CD4-positive, alpha-beta T cell treated with Interleukin-21 for 1 hour (primary cell): Measurements from ENCODE around the gene ROBO1.

Source experiments
- DNase-seq: peaks from one replicate; pipeline ENCODE4 v3.0.0-alpha.2; 2020

The ROBO1 gene

DNA sequence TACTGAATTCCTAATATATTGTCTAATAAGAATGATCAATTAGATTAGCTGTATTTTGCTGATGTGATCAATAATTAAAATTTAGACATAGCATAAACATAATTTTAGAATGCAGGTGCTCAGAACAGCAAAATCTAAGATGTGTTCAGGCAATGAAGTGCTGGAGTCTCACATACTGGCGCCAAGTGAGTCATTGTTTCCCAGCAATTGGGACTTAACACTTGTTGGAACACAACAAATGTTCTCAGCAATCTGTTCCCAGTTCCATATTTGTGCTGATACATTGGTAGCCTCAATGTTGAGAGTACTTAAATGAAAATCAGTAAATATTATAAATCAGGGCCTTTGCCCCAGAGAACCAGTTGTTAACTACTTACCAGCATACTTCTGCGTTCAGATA is 619.0 kb downstream of the ROBO1 start:
- DNase-seq = no peak

DNA sequence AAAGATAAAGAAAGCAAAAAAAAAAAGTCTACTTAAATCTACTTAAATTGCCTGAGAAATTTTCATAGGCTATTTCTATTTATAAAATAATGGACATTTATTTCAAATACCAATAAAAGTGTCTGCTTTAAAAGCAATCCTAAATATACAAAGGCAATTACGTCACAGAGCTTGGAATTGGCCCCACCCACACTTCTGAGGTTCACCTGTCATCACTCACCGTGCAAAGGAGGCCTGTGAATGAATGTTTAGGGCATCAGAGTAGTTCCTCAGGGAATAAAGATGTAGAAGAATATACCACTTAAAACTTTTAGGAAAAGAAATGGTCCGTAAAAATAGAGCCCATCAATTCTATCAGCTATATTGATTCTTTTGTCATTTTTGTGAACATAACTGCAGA is 621.8 kb downstream of the ROBO1 start:
- DNase-seq = no peak

DNA sequence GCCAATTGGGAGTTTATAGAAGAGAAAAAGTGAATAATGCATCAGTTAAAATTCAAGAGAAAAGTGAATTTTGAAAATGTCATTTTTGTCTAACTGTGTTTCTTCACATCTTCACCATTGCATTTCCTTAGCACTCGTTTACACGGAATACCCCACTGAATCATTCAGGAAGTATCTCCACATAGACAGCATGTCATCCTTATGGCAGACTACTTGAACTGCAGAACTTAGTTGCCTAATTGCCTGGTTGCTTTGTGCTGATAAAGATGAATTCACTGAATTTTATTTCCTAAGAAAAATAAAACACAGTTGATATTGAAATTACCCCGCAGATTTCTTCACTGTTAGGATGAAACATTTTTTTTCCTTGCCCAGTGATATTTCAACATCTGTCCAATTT is 627.1 kb downstream of the ROBO1 start:
- DNase-seq = no peak

DNA sequence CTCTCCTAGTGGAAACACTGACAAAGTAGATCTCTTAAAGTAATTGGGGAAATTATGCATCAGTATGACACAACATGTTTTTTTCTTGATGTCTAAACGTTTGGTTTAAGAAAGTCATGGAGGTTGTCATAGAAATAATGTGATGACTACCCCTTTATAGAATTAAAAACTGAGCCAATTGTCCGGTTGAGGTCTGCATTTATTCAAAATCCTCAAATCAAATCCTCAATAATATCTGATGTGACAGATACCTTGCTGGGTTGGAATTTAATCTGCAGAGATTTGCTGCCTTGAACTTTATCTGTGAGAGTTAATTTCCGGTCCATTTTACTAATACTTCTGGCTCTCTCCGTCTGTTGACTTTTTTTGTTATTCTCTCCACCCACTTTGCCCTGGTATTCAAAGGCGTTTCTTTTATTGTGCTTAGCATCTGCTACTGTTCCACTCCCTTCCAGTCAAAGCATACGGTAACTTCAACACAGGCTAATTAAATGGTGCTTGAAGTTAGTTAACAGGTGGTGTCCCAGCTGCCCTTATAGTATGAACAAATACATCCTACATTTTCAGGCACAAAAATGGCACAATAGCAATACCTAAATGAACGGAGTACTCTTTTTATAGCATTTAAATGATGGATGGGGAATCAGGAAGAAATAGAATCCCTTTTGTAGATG is 628.3 kb downstream of the ROBO1 start:
- no peak for DNase-seq

DNA sequence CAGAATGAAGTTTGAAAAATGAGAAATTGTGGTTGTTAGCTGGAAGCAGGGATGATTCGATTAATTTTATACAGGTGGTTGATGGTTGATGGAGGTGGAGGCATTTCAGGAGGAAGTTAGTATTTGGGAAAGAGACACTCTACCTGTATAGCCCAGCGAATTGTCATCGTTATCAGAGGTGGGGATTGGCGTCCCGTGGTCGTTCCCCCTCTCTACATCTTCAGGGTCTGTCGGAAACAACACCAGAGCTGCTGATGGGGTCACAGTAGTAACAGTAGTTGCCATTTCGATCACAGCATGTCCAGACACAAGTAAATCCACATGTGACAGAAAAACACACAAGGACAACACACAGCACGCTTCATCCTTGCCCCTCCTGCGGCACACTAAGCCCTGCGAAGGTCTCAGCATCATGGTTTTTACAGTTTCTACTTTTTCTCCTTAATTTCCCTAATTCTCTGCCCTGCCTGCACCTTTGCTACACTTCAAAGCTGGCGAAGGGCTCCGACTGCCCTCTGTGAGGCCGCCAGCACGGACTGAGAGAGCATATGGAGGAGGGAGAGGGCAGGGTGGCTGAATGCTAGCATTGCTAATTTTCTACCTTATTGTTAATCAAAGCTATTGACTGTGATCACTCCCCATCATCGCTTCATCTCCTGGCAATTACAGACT is 642.3 kb downstream of the ROBO1 start:
- DNase-seq = no peak

DNA sequence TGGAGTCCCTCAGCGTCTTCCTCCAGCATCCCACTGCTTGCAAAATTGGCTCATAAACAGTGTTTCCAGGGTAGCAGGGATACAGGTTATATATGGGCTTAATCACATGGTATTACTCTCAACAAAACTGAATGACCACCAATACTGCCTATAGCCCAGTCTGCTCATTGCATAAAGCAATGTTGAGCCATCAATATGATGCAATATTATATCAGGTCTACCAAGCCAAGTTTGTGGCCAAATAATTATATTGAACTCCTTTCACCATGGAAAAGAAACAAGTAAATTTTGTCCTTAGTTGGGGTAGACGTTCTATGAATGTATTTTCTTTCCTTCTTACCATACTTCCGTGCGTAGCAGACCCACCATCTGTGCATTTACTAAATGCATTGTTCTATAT is 652.3 kb downstream of the ROBO1 start:
- no peak for DNase-seq

DNA sequence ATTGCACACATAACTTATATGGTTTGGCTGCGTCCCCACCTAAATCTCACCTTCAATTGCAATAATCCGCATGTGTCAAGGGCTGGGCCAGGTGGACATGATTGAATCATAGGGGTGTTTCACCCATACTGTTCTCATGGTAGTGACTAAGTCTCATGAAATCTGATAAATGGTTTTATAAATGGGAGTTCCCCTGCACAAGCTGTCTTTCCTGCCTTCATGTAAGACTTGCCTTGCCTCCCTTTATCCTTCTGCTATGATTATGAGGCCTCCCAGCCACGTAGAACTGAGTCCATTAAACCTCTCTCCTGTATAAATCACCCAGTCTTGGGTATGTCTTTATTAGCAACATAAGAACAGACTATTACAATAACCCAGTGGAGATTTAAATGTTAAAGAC is 653.9 kb downstream of the ROBO1 start:
- DNase-seq = no peak

DNA sequence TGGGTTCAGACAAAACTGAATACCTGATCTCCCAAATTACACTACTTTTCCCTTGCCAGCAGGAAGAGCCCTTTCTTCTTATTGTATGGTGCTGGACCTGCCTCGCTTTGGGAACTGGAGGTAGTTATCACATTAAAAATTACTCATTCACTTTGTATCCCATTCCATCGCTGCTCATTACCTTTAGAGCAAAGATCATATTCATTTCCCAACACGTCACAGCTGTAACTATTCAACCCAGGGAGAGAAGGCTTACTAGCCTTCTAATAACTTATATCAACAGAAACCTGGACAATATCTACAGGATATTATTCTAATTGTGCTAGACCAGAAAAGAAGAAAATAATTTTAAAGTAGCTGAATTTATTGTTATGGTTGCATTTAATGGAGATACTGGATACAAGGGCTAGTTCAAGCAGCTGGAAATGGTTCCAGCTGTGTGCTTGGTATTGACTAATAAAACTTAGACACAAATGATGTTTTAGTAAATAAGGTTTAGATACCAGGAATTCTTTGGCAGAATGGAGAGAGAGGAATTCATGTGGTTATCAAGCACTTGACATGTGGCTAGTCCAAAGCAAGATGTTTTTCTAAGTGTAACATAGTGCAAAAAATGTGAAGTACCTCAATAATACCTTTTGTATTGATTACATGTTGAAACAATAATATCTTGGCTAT is 656.3 kb downstream of the ROBO1 start:
- DNase-seq = no peak

DNA sequence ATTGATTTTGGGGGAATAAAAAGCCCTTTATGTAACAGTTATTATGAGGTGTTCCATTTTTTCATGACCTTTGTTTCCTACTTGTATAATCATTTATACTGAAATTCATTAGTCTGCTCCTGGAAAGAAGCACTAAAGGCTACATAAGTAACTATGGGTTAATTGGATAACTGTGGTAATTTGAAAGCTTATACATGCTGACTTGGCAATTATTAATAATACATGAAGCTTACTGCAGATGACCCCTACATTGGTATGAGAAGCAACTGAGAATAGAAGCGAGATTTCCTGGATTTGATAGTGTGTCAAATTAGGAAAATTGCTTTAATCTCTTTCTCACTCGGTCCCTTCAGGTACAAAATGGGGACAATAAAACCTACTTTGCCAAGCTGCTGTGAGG is 658.0 kb downstream of the ROBO1 start:
- no peak for DNase-seq

DNA sequence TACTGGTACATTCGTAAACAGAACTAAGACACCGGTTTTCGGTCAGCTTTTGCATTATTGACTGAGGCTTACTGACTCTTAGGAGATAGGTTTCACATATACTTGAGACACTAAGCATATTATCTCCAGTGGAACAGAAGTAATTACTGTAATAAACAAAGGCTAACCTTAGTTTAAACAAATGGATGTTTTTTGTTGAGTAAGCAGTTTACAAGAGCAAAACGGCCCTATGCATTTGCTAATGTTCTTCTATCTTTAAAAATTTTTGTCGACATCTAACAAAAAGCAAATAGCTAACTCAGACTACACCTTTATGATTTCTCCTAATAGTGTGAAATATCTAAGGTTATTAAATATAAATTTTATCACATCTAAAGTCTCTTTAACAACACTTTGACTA is 664.5 kb downstream of the ROBO1 start:
- no peak for DNase-seq

DNA sequence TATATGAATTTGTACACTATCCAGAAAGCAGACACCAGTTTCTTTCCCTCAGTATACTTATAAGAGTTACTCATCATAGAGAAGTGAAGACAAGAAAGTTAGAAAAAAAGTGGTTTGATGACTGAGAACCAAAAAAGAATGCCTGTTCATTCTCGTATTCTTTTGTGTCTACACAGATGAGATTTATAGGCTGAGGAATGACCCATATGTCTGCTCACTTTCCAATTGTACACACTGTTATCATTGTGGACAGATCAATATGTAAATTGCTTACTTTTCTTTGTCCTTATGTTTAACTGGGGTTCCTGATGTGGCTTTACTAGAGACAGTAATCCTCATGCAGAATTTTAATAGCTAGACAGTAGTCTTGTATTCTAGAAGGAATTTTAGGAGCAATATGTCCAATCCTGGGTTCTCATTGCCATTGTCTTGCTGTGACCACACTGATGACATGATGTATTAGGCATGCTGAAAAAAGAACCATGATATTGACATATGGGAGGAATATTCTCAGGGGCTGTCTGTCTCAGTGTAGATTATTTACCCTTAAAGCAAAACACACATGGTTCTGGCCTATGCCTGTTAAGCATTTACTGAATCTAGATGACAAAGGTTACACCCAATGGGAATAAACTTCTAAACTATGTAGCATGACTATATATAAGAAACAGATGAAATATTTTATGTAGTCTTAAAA is 669.7 kb downstream of the ROBO1 start:
- DNase-seq = no peak

DNA sequence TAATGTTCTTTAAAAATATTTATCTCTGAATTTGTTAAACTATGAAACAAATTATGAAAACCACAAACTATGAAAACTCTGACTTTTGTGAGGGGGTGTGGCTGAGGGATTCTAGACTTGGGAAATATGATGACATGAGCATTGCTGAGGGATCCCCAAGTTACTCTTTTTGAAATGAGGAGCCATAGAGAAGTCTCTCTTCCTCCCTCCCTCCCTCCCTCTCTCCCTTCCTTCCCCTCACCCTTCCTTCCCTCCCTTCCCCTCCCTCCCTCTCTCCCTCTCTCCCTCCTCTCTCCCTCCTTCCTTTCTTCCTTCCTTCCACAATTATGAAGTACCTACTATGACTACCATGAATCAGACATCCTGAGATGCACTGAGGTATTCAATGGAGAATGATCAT is 673.1 kb downstream of the ROBO1 start:
- no peak for DNase-seq

DNA sequence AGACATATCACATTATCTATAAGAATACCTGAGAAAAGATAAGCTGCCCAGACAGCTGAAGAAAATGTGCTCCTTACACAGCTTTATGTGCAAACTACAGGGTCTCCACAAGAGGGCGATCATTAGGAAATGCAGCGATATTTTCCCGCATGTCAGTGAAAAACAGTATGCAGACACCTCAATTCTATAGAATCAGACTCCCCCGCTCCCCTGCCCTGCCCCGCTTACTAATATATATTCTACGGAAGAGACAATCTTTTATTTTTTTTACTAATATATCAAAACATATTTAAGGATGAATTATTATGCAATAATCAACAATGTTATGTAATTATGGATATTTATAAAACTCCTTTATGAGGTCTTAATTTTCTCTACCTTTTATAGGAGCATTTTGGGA is 681.3 kb downstream of the ROBO1 start:
- no peak for DNase-seq

DNA sequence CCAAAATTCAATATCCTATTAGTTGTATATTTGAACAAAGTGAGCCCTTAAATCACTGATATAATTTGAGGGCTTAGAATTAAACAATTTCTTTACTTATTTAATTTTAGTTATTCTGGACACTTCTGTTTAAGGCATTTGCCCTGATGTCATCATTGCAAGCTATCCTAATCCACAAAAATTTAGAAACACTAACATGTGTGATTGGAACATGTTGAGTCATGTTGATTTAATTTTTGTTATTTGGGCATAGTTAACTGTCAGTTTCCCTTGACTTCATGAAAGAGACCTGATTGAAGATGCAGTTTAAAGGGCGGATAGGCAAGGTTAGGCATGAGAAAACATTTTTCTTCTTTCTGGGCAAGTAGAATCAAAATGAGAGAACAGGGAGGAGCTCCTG is 682.6 kb downstream of the ROBO1 start:
- DNase-seq = no peak

DNA sequence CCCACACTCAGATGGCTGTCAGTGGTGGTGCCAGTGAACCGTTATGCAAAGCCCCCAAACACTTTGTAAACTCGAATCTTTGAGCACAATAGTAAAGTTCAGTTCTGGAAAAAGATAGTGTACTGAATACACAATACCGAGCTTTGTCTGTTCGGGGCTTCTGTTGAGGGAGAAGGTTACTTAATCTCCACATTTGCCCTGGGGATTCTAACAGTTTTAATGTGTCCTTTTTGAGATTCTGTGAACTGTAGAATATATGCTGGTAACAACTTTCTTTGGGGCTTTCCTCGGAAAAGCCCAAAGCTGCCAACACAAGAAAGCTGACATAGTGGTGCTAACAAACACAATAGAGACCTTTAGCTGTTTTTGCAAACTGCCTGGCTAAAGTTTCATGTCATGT is 686.5 kb downstream of the ROBO1 start:
- no peak for DNase-seq

DNA sequence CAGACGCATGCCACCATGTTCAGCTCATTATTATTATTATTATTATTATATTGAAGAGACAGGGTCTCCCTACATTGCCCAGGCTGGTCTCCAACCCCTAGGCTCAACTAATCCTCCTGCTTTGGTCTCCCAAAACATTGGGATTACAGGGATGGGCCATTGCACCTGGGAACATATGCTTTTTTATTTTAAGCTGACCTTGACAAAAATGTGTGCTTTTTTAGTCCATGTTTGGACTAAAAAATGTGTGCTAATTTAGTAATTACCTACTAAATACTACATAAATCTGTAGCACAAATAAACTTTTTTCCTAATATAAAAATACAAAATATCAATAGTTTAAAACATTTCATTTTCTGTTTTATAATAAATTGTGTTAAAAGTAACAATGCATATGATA is 693.2 kb downstream of the ROBO1 start:
- no peak for DNase-seq

DNA sequence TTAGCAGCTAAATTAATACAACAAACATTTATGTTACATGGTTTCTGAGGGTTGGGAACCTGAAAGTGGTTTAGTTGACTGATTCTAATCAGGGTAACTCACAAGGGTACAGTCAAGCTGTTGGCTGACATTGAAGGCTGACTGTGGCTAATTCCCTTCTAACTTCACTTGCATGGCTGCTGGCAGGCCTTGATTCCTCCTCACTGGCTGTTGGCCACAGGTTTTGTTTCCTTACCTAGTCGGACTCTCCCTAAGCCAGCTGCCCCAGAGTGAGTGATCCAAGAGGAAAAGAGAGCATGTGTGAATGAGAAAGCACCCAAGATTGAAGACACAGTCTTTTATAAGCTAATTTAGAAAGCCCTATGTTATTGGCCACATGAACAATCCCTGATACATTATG is 700.1 kb downstream of the ROBO1 start:
- DNase-seq = no peak

DNA sequence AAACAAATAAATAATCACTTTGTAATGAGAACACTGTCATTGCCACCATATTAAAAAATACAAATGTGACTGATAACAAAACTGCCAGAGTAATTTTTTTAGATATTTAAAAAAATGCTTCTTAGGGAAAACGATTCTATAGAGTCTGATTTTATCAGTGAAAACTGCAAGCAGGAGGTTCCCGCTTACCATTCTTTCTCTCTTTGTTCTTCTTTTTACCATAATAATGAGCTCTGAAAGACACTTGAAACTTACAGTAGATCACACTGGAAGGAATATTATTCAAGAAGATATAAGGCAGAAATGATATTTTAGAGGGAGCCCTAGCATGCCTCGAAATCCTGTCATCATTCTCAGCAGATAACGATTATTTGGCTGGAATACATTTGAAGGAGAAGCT is 701.3 kb downstream of the ROBO1 start:
- DNase-seq = no peak

DNA sequence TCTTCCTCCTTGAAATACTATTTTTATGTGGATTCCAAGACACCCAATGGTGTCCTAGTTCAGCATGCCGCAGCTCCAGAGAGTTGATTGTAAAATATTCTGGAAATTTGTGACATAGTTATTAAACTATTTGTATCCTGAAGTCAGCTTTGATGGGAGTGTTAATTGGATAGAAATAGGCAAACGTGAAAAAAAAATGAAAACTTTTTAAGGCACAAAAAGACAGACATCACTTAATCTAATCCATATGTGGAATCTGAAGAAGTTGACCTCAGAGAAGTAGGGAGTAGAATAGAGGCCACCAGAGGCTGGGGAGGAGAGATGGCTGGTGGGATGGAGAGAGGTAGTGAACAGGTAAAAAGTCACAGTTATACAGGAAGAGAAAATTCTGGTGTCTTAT is 704.2 kb downstream of the ROBO1 start:
- no peak for DNase-seq

DNA sequence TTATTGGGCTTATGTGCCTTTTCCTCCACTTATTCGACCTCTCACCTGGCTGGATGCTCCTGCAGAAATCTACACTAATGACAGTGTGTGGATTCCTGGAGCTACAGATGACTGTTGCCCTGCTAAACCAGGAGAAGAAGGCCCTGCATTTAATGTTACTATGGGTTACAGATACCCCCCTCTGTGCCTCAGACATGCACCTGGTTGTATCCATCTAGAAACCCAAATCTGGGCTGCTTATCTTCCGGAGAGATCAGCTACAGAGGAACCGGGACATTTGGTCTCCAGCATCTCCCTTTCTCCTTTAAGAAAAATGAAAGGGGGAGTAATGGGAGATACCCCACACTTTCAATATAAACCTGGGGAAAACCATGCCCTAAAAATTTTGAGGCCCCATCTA is 710.0 kb downstream of the ROBO1 start:
- DNase-seq = no peak

DNA sequence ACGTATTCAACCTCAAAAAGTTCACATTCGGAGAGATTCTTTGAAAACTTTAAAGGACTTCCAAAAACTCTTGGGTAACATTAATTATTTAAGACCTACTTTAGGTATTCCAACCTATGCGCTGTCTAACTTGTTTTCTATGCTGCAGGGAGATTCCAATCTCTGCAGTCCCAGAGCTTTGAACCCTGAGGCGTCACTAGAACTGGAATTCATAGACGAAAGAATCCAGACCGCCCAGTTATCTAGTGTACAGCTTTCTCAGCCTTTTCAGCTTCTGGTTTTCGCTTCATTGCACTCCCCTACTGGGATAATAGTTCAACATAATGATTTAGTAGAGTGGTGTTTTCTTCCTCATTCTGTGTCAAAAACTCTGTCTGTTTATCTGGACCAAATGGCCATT is 711.3 kb downstream of the ROBO1 start:
- no peak for DNase-seq

DNA sequence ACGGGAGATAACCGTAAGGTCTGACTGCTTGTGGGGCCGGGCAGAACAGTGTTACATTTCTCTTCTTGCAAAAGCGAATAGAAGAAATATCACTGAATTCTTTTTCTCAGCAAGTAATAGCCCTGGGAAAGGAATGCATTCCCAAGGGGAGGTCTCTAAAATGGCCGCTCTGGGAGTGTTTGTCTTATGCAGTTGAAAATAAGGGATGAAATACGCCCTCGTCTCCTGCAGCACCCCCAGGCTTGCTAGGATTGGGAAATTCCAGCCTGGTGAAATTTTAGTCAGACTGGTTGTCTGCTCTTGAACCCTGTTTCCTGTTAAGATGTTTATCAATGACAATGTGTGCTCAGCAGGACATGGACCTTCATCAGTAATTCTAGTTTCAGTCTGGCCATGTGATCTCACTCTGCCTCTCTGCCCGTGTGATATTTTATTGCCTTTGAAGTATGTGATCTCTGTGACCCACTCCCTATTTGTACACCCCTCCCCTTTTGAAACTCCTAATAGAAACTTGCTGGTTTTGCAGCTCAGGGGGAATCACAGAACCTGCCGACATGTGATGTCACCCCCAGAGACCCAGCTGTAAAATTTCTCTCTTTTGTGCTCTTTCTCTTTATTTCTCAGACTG is 715.6 kb downstream of the ROBO1 start:
- no peak for DNase-seq

DNA sequence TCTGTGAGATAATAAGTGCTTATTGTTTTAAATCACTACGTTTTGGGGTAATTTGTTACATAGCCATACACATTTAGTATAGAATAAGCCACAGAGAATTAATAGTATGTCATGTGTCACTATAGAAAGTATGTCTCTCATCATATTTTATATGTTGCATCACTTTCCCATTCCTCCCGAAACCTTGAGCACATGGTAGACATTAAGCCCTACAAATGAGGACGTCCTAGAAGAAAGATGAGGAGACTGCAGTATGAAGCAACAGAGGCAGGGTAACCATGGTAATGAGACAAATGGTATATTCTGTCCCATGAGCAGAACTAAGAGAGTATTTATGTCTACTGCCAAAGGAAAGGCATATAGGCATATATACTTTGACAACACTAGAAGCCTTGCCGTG is 720.2 kb downstream of the ROBO1 start:
- no peak for DNase-seq

DNA sequence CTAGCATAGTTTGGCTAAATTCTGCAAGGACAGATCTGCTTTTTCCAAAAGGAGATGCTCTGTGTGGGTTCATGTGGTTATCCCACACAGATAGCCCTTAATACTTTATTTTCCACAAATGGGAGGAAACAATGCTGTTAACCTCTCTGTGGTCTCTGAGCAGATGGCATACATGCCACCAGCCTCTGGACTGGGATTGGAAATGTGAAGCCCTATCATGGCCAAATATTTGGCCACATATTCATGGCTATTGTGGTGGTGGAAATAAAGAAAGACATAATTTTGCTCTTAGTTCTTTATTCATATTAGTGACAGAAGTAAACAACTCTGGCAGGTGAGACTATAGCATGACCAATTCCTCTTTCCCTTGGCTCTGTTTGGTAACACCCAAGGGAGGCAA is 726.2 kb downstream of the ROBO1 start:
- no peak for DNase-seq
